ENCODE data around the gene STK39. TPM values are rescaled to one million over a fixed set of nuclear protein-coding genes. Genes with fewer than 3 reads are reported as not detected.

The STK39 gene
- total and polyA plus RNA-seq, 2 donors (not counting 1 experiment from before 2014, with no cell fraction given), result 2.3 to 14.6 TPM

- Mint-ChIP-seq H3K27ac (no peak overlapping the region), H3K27me3 (no peaks in the 10 kb centered on the region), H3K4me3 (no peak overlapping the region), H3K9me3 (ENCODE audit: insufficient read depth) (no peaks in the 10 kb centered on the region), H3K4me1 (no peaks in the 10 kb centered on the region)
- intact Hi-C loops (cut with micrococcal nuclease), result no loop called here
- Histone ChIP-seq H3K4me2 (replicated peaks; ENCODE audit: low read depth, low read length, poor library complexity, severe bottlenecking) (no peak overlapping the region), H3K9me3 (ENCODE audit: control extremely low read depth in 1 of 3, control insufficient read depth in 2 of 3, insufficient read depth in 1 of 3, low read length in 2 of 3) (no peaks in the 10 kb centered on the region), H3K27ac (ENCODE audit: low read length in 2 of 2) (no peak overlapping the region), H4K20me1 (ENCODE audit: control insufficient read depth, insufficient read depth, low read length, poor library complexity, severe bottlenecking) (no peaks in the 10 kb centered on the region), H3K9ac (ENCODE audit: low read length) (no peak overlapping the region), H3K27me3 (replicated peaks in 1 of 4; ENCODE audit: control extremely low read depth in 1 of 4, control insufficient read depth in 3 of 4, insufficient read depth in 4 of 4, low read length in 3 of 4) (no peaks in the 10 kb centered on the region), H2AFZ (ENCODE audit: insufficient read depth, low read depth, low read length, poor library complexity, severe bottlenecking) (no peak overlapping the region), H3K4me1 (ENCODE audit: control insufficient read depth in 2 of 2, insufficient read depth in 2 of 2, low read length in 2 of 2) (no peaks in the 10 kb centered on the region), H3K79me2 (ENCODE audit: control insufficient read depth, insufficient read depth, low read length) (no peaks in the 10 kb centered on the region), H3K36me3 (replicated peaks in 1 of 2; ENCODE audit: control extremely low read depth in 1 of 2, control insufficient read depth in 1 of 2, extremely low read depth in 1 of 2, insufficient read depth in 2 of 2, low read length in 1 of 2) (peaks cover 0 to 2% of the 10 kb centered on the region in 2 experiments), H3K4me3 (ENCODE audit: control extremely low read depth in 1 of 5, extremely low read depth in 1 of 5, insufficient read depth in 1 of 5, low read depth in 2 of 5, low read length in 4 of 5) (no peak overlapping the region)
- ATAC-seq (ENCODE audit: low read depth) (no peak), DNase-seq (no peak)
- CTCF ChIA-PET, result interaction anchor here (8.1 kb wide), 1 partner anchor 156 kb away, joined by 145 read pairs; no protein-coding TSS in a partner anchor
- TF ChIP-seq CTCF (IDR thresholded peaks at IDR 0.05) (no peak), EZH2 (IDR thresholded peaks at IDR 0.05; ENCODE audit: borderline replicate concordance, insufficient read depth, low read depth, low read length, poor library complexity, severe bottlenecking) (no peak)
- 100% methylated on average over 1 of the region's 3 CpGs for WGBS (ENCODE audit: insufficient coverage)
- POLR2A ChIA-PET, result no interaction called here
These were observed 285.8 kb downstream of the STK39 start for GRCh38 chr2:167961536-167962048.

GRCh38 chr2:167960089-167960747 is 287.2 kb downstream of the STK39 start:
- Histone ChIP-seq H3K9me3 (ENCODE audit: control extremely low read depth in 1 of 3, control insufficient read depth in 2 of 3, insufficient read depth in 1 of 3, low read length in 2 of 3) (no peaks in the 10 kb centered on the region), H3K27ac (ENCODE audit: low read length in 2 of 2) (no peak overlapping the region), H3K4me3 (ENCODE audit: control extremely low read depth in 1 of 5, extremely low read depth in 1 of 5, insufficient read depth in 1 of 5, low read depth in 2 of 5, low read length in 4 of 5) (no peak overlapping the region), H3K36me3 (replicated peaks in 1 of 2; ENCODE audit: control extremely low read depth in 1 of 2, control insufficient read depth in 1 of 2, extremely low read depth in 1 of 2, insufficient read depth in 2 of 2, low read length in 1 of 2) (peaks cover 0 to 2% of the 10 kb centered on the region in 2 experiments), H3K9ac (ENCODE audit: low read length) (no peak overlapping the region), H3K27me3 (replicated peaks in 1 of 4; ENCODE audit: control extremely low read depth in 1 of 4, control insufficient read depth in 3 of 4, insufficient read depth in 4 of 4, low read length in 3 of 4) (no peaks in the 10 kb centered on the region), H3K79me2 (ENCODE audit: control insufficient read depth, insufficient read depth, low read length) (no peaks in the 10 kb centered on the region), H2AFZ (ENCODE audit: insufficient read depth, low read depth, low read length, poor library complexity, severe bottlenecking) (no peak overlapping the region), H4K20me1 (ENCODE audit: control insufficient read depth, insufficient read depth, low read length, poor library complexity, severe bottlenecking) (no peaks in the 10 kb centered on the region), H3K4me2 (replicated peaks; ENCODE audit: low read depth, low read length, poor library complexity, severe bottlenecking) (no peak overlapping the region), H3K4me1 (ENCODE audit: control insufficient read depth in 2 of 2, insufficient read depth in 2 of 2, low read length in 2 of 2) (no peaks in the 10 kb centered on the region)
- H3K4me3 Mint-ChIP-seq, result no peak overlapping the region
- CTCF ChIA-PET, result interaction anchor here (1.5 kb wide), 1 partner anchor 159 kb away, joined by 7 read pairs; no protein-coding TSS in a partner anchor
- TF ChIP-seq EZH2 (IDR thresholded peaks at IDR 0.05; ENCODE audit: borderline replicate concordance, insufficient read depth, low read depth, low read length, poor library complexity, severe bottlenecking), result no peak
- no peak for TF ChIP-seq CTCF (IDR thresholded peaks at IDR 0.05)
- no peak for ATAC-seq (ENCODE audit: low read depth)
- no peaks in the 10 kb centered on the region for H3K9me3 Mint-ChIP-seq (ENCODE audit: insufficient read depth)
- no peak overlapping the region for H3K27ac Mint-ChIP-seq
- WGBS (ENCODE audit: insufficient coverage), result 98% methylated on average over 7 of the region's 9 CpGs
- H3K4me1 Mint-ChIP-seq, result no peaks in the 10 kb centered on the region
- DNase-seq, result no peak
- no peaks in the 10 kb centered on the region for H3K27me3 Mint-ChIP-seq
- intact Hi-C loops (cut with micrococcal nuclease), result no loop called here
- POLR2A ChIA-PET, result no interaction called here

Data from B cell (primary cell).